ENCODE data around the gene ISY1. TPM values are rescaled to one million over a fixed set of nuclear protein-coding genes. Genes with fewer than 3 reads are reported as not detected.

Gene ISY1
- total and polyA plus RNA-seq, 2 donors (not counting 1 experiment from before 2014, with no cell fraction given): 26.4 to 49.6 TPM

- Histone ChIP-seq H3K9me3 (ENCODE audit: control extremely low read depth in 1 of 3, control insufficient read depth in 2 of 3, insufficient read depth in 1 of 3, low read length in 2 of 3) (no peaks in the 10 kb centered on the region), H3K4me1 (ENCODE audit: control insufficient read depth in 2 of 2, insufficient read depth in 2 of 2, low read length in 2 of 2) (no peaks in the 10 kb centered on the region), H4K20me1 (ENCODE audit: control insufficient read depth, insufficient read depth, low read length, poor library complexity, severe bottlenecking) (no peaks in the 10 kb centered on the region), H3K79me2 (ENCODE audit: control insufficient read depth, insufficient read depth, low read length) (no peaks in the 10 kb centered on the region), H3K4me3 (ENCODE audit: control extremely low read depth in 1 of 5, extremely low read depth in 1 of 5, insufficient read depth in 1 of 5, low read depth in 2 of 5, low read length in 4 of 5) (no peak overlapping the region), H3K36me3 (replicated peaks in 1 of 2; ENCODE audit: control extremely low read depth in 1 of 2, control insufficient read depth in 1 of 2, extremely low read depth in 1 of 2, insufficient read depth in 2 of 2, low read length in 1 of 2) (no peaks in the 10 kb centered on the region), H3K27ac (ENCODE audit: low read length in 2 of 2) (no peak overlapping the region), H3K4me2 (replicated peaks; ENCODE audit: low read depth, low read length, poor library complexity, severe bottlenecking) (no peak overlapping the region), H3K27me3 (replicated peaks in 1 of 4; ENCODE audit: control extremely low read depth in 1 of 4, control insufficient read depth in 3 of 4, insufficient read depth in 4 of 4, low read length in 3 of 4) (no peaks in the 10 kb centered on the region), H3K9ac (ENCODE audit: low read length) (no peak overlapping the region), H2AFZ (ENCODE audit: insufficient read depth, low read depth, low read length, poor library complexity, severe bottlenecking) (no peak overlapping the region)
- no peak for TF ChIP-seq EZH2 (IDR thresholded peaks at IDR 0.05; ENCODE audit: borderline replicate concordance, insufficient read depth, low read depth, low read length, poor library complexity, severe bottlenecking)
- no peak for TF ChIP-seq CTCF (IDR thresholded peaks at IDR 0.05)
- no peak overlapping the region for H3K27ac Mint-ChIP-seq
- no peaks in the 10 kb centered on the region for H3K9me3 Mint-ChIP-seq (ENCODE audit: insufficient read depth)
- intact Hi-C loops (cut with micrococcal nuclease): no loop called here
- H3K27me3 Mint-ChIP-seq: peaks cover 4% of the 10 kb centered on the region
- POLR2A ChIA-PET: no interaction called here
- CTCF ChIA-PET: no interaction called here
- DNase-seq (no peak), ATAC-seq (ENCODE audit: low read depth) (no peak)
- no peaks in the 10 kb centered on the region for H3K4me1 Mint-ChIP-seq
- 100% methylated on average over 2 of the region's 4 CpGs for WGBS (ENCODE audit: insufficient coverage)
- H3K4me3 Mint-ChIP-seq: no peak overlapping the region
Observed at GRCh38 chr3:129207479-129207878, 46.6 kb upstream of the ISY1 start.

- ATAC-seq (ENCODE audit: low read depth) (no peak), DNase-seq (no peak)
- H3K4me3 ChIP-seq (ENCODE audit: control extremely low read depth in 1 of 5, extremely low read depth in 1 of 5, insufficient read depth in 1 of 5, low read depth in 2 of 5, low read length in 4 of 5): no peak overlapping the region
- ChIA-PET CTCF (interaction anchor here (1.0 kb wide), 1 partner anchor 235 kb away, joined by 3 read pairs; no protein-coding TSS in a partner anchor), POLR2A (interaction anchor here (0.7 kb wide), 1 partner anchor 19 kb away, joined by 3 read pairs; no protein-coding TSS in a partner anchor)
- Mint-ChIP-seq H3K4me1 (no peaks in the 10 kb centered on the region), H3K4me3 (no peak overlapping the region), H3K27ac (no peak overlapping the region), H3K27me3 (peaks cover 2% of the 10 kb centered on the region), H3K9me3 (ENCODE audit: insufficient read depth) (no peaks in the 10 kb centered on the region)
- H3K79me2 ChIP-seq (ENCODE audit: control insufficient read depth, insufficient read depth, low read length): no peaks in the 10 kb centered on the region
- H3K27ac ChIP-seq (ENCODE audit: low read length in 2 of 2): no peak overlapping the region
- TF ChIP-seq CTCF (IDR thresholded peaks at IDR 0.05) (no peak), EZH2 (IDR thresholded peaks at IDR 0.05; ENCODE audit: borderline replicate concordance, insufficient read depth, low read depth, low read length, poor library complexity, severe bottlenecking) (no peak)
- no peaks in the 10 kb centered on the region for H4K20me1 ChIP-seq (ENCODE audit: control insufficient read depth, insufficient read depth, low read length, poor library complexity, severe bottlenecking)
- no peaks in the 10 kb centered on the region for H3K4me1 ChIP-seq (ENCODE audit: control insufficient read depth in 2 of 2, insufficient read depth in 2 of 2, low read length in 2 of 2)
- H3K4me2 ChIP-seq (replicated peaks; ENCODE audit: low read depth, low read length, poor library complexity, severe bottlenecking): no peak overlapping the region
- intact Hi-C loops (cut with micrococcal nuclease): no loop called here
- 94% methylated on average over 7 of the region's 8 CpGs for WGBS (ENCODE audit: insufficient coverage)
- no peak overlapping the region for H3K9ac ChIP-seq (ENCODE audit: low read length)
- no peaks in the 10 kb centered on the region for H3K36me3 ChIP-seq (replicated peaks in 1 of 2; ENCODE audit: control extremely low read depth in 1 of 2, control insufficient read depth in 1 of 2, extremely low read depth in 1 of 2, insufficient read depth in 2 of 2, low read length in 1 of 2)
- H2AFZ ChIP-seq (ENCODE audit: insufficient read depth, low read depth, low read length, poor library complexity, severe bottlenecking): no peak overlapping the region
- H3K27me3 ChIP-seq (replicated peaks in 1 of 4; ENCODE audit: control extremely low read depth in 1 of 4, control insufficient read depth in 3 of 4, insufficient read depth in 4 of 4, low read length in 3 of 4): no peaks in the 10 kb centered on the region
- H3K9me3 ChIP-seq (ENCODE audit: control extremely low read depth in 1 of 3, control insufficient read depth in 2 of 3, insufficient read depth in 1 of 3, low read length in 2 of 3): no peaks in the 10 kb centered on the region
Observed at GRCh38 chr3:129205109-129205832, 44.4 kb upstream of the ISY1 start.

Data from B cell (primary cell).